NCI-H1930 (cell line): ENCODE results near the gene C20orf204.
"Not testable (repeated sequence)": the region's sequence is repeated elsewhere in the genome, so short reads cannot be mapped to it uniquely, and the experiment has no call there.

ENCODE experiments used
- DNase-seq, 2 experiments: peaks; one replicate each; lab custom pipeline; 2025; lab: John Stamatoyannopoulos, UW

Gene C20orf204, protein sequence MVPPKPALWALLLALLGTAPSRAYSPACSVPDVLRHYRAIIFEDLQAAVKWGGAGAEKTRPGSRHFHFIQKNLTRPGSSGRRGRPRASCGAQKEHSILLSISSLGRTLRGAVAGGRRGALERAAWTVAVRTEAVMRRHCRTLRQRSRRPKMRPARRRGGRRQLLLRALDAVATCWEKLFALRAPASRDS

DNA sequence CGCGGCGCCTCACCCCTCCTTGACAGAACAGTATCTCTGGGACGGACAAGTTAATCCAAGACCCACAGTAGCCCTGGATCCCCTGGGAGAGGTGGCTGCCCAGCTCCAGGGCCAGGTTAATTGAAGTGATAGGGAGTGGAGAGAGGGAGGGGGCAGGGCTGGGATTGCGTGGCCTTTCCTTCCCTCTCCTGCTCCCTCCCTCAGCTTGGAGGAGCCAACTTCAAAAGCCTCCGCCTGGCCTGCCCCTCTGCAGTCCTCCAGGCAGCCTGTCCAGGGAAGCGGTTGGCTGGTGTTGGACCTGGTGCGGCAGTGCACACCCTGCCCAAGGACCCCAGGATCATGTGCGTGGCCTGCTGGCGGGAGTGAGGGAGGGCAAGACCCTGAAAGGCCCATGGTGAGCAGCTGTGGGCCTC, at the start of gene C20orf204:
C20orf204 (plus strand) TSS at position 250 of the 413 bp plus-strand sequence; CDS start at position 392, 142 bp downstream.
- DNase-seq, result no peak

DNA sequence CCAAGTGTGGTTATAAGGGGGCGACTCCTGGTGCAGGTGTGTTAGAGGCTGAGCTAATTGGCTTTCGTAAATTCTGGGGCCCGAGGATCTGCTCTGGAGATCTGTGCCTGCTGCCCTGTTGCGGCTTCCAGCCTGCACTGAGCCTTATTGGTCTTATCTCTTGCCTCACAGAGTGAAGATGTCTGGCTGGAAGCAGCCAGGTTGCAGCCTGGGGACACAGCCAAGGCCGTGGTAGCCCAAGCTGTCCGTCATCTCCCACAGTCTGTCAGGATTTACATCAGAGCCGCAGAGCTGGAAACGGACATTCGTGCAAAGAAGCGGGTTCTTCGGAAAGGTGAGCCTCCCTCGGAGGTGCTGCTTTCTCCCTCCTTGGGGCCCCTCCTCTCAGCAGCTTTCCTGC, 35.1 kb upstream of the C20orf204 start:
- no peak for DNase-seq

DNA sequence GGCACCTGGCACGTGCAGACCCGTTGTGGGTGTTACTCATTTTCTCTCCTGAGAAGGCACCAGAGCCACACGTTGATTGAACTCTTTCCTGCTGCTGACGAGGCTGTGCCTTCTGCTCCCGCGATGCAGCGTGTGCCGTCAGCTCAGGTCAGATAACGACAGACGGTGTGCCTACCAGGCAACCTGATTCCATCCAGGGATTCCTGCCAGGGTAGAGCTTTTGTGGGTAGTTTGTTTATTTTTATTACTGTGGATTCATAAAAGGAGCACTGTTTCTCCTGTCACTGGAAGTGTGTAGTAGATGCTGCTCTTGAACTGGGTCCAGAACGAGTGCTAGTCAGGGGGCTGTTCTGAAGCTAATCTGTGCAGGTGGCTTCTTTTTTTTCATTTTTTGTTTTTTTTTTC, 34.4 kb upstream of the C20orf204 start:
- DNase-seq, result no peak

DNA sequence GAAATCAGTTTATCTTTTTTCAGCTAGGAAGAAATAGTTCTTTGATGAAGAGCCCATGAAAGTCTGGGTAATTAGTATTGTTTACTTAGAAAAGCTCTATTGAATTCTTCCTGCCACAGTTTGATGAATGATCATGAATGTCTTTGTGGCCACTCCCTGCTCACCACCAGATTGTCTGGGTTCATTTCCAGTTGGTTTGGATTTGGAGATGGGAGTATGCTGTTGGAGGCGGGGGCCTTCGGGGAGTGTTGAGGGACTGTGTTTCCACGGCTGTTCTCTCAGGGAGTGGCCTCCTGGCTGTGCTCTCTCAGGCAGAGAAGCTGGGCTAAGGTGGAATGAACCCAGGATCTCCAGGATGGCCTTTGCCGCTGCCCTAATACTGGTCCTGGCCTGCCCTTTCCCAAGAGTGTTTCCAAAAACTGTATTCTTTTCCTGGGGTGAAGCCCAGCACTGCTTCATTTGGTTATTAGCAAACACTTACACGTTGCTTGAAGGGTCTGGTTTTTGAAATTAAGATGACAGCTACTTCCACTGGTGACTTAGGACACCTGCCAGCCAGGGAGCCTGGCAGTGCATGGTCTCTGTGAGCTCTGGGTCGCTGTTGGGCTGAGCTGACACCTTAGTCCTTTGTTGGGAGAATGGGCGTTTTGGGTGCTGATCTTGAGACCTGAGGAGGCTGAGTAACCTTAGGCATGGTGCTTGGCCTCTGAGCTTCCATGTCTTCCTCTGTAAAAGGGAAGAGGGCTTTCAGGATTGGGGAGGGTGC, 31.8 kb upstream of the C20orf204 start:
- no peak for DNase-seq

DNA sequence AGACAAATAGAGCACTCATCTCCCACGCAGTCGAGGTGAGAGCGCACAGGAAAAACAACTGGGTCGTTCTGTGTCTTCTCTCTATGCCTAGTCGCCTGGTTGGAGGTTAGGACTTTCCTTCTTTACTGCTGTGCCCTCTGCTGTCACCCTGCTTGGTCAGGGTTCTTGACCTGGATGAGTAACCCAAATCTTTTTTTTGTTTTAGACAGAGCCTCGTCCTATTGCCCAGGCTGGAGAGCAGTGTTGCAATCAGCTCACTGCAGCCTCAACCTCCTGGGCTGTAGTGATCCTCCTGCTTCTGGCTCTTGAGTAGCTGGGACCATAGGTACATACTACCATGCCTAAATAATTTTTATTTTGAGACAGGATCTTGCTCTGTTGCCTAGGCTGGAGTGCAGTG, 30.6 kb upstream of the C20orf204 start:
- DNase-seq, result no peak

DNA sequence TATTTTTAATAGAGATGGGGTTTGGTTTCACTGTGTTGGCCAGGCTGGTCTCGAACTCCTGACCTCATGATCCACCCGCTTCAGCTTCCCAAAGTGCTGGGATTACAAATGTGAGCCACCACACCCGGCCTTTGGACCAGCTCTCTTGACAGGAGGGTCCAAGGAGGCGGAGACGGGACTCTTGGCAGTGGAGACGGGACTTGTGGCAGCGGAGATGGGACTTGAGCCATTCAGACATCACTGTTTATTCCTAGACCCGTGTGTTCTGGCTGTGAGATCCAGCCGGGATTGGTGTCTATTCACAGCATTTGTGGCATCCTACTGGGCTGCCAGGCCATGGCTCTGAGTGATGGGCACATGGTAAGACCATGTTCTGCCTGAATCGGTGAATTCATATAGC, 29.5 kb upstream of the C20orf204 start:
- DNase-seq, result no peak

DNA sequence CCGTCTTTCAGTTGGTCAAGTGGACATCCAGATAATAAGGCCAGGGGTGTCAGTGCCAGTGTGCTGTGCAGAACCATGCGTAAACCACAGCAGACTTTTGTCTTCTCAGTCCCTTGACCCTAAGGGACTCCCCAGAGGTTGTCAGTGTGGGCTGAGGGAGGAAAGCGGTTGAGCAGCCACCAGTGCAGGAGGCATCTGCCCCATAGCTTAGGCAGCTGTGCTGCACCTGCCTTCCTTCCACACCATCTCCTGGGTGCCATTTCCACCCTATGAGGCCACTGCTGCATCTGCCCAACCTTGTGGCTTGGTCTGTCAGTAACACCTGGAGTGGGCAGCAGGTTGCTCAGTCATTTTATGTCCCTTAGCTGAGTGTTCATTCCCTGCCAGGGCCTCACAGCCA, 29.1 kb upstream of the C20orf204 start:
- no peak for DNase-seq

DNA sequence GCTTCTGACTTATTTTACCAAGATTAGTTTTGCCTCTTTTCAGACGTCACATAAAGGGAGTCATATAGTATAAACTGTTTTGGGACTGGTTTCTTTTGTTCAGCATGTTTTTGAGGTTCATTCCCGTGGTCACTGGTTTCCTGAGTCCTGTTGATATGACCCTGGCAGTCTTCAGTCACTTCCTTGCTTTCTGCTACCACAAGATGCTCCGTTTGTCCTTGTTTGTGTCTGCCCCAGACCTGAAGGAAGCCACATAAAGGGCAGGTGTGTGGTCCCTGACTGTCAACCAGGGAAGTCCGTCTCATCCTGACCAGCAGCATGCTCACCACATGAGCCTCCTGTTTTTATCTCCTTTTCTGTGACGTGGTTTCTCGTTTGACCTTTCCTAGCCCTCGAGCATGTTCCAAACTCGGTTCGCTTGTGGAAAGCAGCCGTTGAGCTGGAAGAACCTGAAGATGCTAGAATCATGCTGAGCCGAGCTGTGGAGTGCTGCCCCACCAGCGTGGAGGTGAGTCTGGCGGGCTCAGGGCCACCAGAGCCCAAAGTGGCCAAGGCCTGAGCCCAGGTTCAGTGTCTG, 26.1 kb upstream of the C20orf204 start:
- no peak for DNase-seq

DNA sequence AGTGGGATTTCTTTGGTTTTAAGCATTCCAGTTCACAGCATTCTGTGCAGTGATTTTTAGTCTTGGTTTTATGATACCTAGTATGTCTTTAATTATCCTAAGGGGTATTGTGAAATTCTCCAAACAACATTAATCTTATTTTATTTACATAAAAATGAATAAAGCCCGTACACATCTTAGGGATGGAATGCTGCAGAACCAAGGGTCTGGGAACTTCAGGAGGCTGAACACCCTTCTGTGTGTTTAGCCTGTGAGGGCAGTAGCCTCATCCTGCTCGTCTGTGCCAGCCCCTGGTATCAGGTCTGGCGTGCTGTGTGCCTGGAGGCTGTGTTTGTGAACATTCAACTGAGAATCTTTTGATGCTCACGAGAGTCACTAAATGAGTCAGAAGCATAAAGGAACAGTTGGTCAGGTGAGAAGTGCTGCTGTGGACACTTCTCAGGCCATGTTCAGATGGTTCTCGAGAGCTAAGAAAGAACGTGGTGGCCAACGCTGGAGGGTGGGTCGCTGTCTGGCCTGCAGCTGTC, 25.2 kb upstream of the C20orf204 start:
- DNase-seq, result no peak

DNA sequence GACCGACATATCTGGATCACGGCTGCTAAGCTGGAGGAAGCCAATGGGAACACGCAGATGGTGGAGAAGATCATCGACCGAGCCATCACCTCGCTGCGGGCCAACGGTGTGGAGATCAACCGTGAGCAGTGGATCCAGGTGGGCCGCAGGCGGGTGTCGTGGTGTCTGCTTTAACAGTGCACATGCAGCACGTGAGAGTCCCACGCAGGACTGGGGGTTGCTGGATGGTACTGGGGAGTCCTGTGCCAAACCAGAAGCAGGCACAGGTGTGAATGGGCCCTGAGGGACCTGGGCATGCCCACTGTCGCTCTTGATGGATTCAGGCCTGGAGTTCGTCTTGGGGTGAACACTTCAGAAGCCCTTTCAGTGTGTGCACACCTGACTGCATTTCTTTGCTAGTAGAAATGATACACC, 24.6 kb upstream of the C20orf204 start:
- no peak for DNase-seq

DNA sequence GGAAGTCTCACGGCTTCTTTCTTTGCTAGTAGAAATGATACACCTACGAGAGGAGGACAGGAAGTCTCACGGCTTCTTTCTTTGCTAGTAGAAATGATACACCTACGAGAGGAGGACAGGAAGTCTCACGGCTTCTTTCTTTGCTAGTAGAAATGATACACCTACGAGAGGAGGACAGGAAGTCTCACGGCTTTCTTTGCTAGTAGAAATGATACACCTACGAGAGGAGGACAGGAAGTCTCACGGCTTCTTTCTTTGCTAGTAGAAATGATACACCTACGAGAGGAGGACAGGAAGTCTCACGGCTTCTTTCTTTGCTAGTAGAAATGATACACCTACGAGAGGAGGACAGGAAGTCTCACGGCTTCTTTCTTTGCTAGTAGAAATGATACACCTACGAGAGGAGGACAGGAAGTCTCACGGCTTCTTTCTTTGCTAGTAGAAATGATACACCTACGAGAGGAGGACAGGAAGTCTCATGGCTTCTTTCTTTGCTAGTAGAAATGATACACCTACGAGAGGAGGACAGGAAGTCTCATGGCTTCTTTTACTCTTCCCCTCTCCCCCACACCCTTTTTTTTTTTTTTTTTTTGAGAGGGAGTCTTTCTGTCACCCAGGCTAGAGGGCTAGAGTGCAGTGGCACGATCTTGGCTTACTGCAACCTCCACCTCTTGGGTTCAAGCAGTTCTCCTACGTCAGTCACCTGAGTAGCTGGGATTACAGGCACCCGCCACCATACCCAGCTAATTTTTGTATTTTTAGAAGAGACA, 23.4 kb upstream of the C20orf204 start:
- DNase-seq, result not testable (repeated sequence)

DNA sequence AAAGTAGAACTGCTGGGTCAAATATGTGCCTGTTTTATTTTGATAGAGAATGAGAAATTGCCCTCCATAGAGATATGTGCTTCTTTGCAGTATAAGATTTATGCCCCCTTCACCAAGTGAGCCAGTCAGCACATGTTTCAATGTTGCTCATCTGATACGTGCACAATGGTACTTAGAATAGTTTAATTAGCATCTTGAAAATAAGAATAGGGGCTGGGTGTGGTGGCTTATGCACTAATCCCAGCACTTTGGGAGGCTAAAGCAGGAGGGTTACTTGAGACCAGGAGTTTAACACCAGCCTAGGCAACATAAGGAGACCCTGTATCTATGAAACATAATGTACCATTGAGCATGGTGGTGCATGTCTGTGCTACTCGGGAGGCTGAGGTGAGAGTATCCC, 20.3 kb upstream of the C20orf204 start:
- no peak for DNase-seq

DNA sequence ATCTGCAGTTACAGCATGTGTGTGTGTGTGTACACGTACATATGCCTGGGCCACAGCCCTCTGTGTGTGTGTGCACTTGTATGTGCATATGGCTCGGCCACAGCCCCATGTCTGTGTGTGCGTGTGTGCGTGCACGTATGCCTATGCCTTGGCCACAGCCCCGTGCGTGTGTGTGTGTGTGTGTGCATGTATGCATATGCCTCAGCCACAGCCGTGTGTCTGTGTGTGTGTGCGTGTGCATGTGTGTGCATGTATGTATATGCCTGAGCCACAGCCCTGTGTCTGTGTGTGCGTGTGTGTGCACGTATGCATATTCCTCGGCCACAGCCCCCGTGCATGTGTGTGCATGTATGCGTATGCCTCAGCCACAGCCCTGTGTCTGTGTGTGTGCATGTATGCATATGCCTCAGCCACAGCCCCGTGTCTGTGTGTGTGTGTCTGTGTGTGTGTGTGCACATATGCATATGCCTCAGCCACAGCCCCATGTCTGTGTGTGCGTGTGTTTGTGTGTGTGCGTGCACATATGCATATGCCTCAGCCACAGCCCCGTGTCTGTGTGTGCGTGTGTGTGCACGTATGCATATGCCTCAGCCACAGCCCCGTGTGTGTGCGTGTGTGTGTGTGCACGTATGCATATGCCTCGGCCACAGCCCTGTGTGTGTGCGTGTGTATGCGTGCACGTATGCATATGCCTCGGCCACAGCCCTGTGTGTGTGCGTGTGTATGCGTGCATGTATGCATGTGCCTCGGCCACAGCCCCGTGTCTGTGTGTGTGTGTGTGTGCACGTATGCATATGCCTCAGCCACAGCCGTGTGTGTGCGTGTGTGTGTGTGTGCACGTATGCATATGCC, 14.6 kb upstream of the C20orf204 start:
- DNase-seq, result no peak

DNA sequence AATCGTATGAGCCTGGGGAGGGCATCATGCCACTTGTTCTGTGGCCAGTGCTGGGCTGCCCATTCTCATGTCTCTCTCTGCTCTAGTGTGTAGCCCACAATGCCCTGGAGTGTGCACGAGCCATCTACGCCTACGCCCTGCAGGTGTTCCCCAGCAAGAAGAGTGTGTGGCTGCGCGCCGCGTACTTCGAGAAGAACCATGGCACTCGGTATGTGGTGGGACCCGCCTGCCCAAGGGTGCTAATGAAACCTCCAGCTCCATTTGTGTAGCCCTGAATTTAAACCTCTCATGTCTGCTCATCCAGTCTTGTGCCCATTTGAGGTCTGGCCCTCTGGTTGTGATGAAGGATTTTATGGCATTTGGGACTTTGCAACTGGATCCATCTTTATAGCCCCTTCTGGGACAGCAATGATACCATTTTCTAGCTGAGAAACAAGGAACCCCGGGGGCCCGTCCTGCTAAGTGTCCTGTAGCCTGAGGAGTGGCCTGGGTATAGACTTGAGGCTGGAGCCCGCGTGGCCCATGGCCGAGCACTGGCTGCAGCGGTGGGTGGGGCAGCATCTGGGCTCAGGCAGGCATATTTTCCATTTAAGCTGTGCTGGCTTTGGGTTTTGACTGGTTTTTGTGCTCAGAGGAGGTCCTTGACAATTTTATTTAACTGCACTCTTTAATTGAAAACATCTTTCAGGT, 13.2 kb upstream of the C20orf204 start:
- DNase-seq, result no peak

DNA sequence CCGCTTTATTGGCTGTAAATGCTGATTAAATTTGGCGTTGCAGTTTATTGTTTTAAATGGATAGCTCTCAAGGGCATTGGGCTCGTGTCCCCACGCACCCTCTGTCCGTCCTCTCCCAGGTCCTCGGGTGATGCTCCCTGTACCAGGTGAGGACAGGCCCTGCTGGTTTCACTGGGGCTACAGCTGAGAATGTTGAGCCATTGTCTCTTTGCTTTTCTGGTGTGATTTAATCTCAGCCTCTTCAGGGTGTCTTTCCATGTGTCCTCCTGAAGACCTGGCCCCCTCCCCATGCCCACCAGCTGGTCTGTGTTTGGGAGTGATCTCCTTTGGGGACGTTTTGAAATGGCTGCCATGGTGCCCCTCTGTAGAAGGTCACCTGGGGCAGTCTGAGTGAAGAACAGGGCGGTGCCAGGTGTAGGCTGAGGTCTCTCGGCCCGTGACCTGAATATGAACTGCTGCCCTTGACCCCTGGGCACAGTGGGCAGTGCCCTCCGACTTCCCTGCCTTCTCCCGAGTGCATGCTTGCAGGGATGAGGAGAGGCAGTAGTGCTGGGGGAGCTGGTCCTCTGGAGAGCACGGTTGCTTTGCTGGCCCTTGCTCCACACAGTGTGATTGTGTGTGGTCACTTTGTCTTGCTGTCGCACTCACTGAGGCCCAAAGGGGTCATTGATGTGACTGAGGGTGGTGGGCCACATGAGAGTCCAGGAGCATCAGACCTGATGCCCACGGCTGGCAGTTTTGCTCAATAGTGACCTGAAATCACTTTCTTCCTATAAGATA, 12.4 kb upstream of the C20orf204 start:
- no peak for DNase-seq

DNA sequence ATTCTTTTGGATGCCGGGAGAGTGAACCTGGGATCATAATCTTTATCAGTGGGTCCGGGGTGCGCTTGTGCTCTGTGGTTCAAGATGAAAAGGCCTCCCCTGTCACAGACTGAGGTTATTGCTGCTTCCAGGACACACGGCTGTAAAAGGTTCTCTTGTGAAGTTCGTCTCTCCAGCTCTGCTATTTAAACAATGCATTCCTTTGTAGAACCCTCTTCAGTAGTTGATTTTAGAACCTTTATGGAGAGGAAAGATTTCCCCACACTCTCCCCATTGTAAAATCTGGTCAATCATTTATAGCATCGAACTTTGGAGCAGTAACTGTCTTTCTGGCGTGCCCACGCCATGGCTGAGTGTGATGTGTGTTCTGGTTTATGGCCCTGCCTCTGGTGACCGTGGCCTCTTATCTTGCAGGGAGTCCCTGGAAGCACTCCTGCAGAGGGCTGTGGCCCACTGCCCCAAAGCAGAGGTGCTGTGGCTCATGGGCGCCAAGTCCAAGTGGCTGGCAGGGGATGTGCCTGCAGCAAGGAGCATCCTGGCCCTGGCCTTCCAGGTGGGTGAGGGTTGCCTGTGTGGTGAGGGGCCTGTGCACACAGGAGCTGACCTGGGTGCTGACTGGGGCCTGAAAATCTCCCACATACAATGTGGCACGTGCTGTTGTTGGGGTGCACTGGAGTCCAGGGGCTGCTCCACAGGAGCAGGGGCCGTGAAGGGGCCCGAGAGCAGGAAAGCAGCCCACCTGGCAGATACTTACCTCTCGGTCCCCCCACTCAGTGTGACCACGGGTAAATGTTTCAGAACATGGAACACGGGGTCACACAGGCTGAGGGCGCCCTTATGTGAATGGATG, 11.6 kb upstream of the C20orf204 start:
- DNase-seq, result no peak

DNA sequence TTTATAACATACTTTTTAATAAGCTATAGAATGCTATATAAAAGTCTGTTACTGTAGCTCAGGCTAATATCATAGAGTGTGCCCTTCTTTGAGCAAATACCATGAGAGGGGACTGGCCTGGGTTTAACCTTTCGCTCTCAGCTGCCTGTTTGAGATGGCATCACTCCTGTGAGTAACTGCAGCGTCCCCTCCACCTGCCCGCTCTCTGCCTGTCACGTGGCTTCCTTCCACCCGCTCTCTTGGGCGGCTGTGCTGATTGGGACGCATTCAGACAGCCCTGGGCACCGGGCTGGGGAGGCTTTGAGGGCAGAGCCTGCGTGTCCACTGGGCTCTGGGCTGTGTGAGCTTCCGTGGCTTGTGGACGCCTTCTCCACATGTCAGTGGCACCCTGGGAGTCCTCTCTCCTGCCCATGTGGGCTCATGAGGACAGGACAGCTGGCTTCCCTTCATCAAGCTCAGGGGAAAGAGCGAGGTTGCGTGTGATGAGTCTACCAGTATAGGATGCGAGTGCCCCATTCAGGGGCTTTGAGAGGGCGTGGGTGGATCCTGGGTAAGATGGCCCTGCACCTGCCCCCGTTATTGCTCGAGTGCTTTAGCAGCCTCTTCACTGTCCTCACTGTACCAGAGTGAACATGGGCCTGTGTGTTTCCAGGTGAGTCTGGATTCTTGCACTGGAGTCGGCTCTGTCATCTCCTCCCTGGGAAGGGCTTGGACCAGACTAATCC, 10.7 kb upstream of the C20orf204 start:
- DNase-seq, result no peak

DNA sequence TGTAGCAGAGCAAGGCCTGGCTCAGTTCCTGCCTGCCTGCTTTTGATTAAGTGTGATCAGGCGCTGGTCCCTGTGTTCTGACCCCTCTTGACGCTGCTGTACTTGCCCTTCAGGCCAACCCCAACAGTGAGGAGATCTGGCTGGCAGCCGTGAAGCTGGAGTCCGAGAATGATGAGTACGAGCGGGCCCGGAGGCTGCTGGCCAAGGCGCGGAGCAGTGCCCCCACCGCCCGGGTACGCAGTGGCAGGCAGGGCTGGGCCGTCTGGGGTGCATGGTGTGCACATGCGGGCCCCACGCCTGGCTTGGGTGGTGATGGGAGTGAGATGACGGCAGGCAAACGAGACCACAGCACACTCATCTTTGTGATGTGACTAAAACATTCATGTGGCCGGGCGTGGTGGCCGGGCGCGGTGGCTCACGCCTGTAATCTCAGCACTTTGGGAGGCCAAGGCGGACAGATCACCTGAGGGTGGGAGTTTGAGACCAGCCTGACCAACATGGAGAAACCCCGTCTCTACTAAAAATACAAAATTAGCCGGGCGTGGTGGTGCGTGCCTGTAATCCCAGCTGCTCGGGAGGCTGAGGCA, 10.1 kb upstream of the C20orf204 start:
- DNase-seq, result no peak
